K562 (cell line): ENCODE measurements around the gene LATS1. TPM values are rescaled to one million over a fixed set of nuclear protein-coding genes. Genes with fewer than 3 reads are reported as not detected.

Experiments used
- CBX8 ChIP-seq: fragments of 200-600 bp; sonication (generic); IDR thresholded peaks from 2 replicates; pipeline ENCODE4 v1.6.1; 2012; ENCODE audit warnings: borderline replicate concordance, mixed run types, low read depth, mild to moderate bottlenecking, moderate library complexity, mixed read lengths, low read length, control low read depth, inconsistent platforms; ENCODE audit not compliant: poor library complexity, severe bottlenecking; ENCODE audit errors: extremely low read depth
- ETV6 ChIP-seq, 3 experiments: fragments of 150-350 bp in 1 of 3; sonication (generic) in 1 of 3; formaldehyde crosslinking in 1 of 3; IDR thresholded peaks; 2 replicates each; pipeline versions ENCODE4 v1.6.1 to v1.8.0; 2014 to 2022; ENCODE audit warnings: borderline replicate concordance in 2 of 3, low read depth in 2 of 3, antibody characterized with exemption in 1 of 3, low read length in 1 of 3, mild to moderate bottlenecking in 1 of 3, missing genetic modification reagents in 1 of 3
- GATAD2B ChIP-seq: fragments of 450-650 bp; IDR thresholded peaks from 2 replicates; pipeline ENCODE4 v1.6.1; 2017; ENCODE audit warnings: mild to moderate bottlenecking, borderline replicate concordance
- GMEB1 ChIP-seq: fragments of 250-450 bp; sonication (Bioruptor Pico); IDR thresholded peaks from 2 replicates; pipeline ENCODE4 v1.4.0; 2020; ENCODE audit warnings: mild to moderate bottlenecking
- HCFC1 ChIP-seq: IDR thresholded peaks from 2 replicates; pipeline ENCODE4 v1.6.1; 2012; ENCODE audit warnings: low read depth, low read length, improper control_type of control experiment
- HOXB6 ChIP-seq: fragments of 250-450 bp; sonication (Bioruptor Pico); IDR thresholded peaks from 2 replicates; pipeline ENCODE4 v1.5.1; 2022; ENCODE audit warnings: mild to moderate bottlenecking, borderline replicate concordance
- ILF3 ChIP-seq: fragments of 450-650 bp; IDR thresholded peaks from 2 replicates; pipeline ENCODE4 v1.6.1; 2018; ENCODE audit warnings: antibody characterized with exemption, mild to moderate bottlenecking, moderate library complexity, borderline replicate concordance
- JUNB ChIP-seq: fragments of 450-650 bp; formaldehyde crosslinking; conservative IDR thresholded peaks from 2 replicates; pipeline ENCODE4 v1.4.0; 2020; ENCODE audit warnings: mild to moderate bottlenecking
- KLF6 ChIP-seq: fragments of 250-450 bp; sonication (Bioruptor Pico); IDR thresholded peaks from 2 replicates; pipeline ENCODE4 v1.4.0; 2020; ENCODE audit warnings: mild to moderate bottlenecking, moderate library complexity, borderline replicate concordance
- MEIS2 ChIP-seq: fragments of 450-650 bp; IDR thresholded peaks from 2 replicates; pipeline ENCODE4 v1.6.1; 2014; ENCODE audit warnings: mild to moderate bottlenecking; ENCODE audit not compliant: partially characterized antibody
- MYBL2 ChIP-seq, 2 experiments: fragments of 450-650 bp in 1 of 2; sonication (generic) in 1 of 2; formaldehyde crosslinking in 1 of 2; IDR thresholded peaks; 2 replicates each; pipeline versions ENCODE4 v1.6.1 to v1.8.1; 2017 to 2022; ENCODE audit warnings: borderline replicate concordance in 1 of 2, inconsistent platforms in 1 of 2, low read depth in 1 of 2, mild to moderate bottlenecking in 1 of 2, missing genetic modification reagents in 1 of 2, moderate library complexity in 1 of 2
- NCOR1 ChIP-seq: fragments of 450-650 bp; IDR thresholded peaks from 2 replicates; pipeline ENCODE4 v1.6.1; 2016; ENCODE audit warnings: mild to moderate bottlenecking, moderate library complexity
- NR2F6 ChIP-seq: fragments of 450-650 bp; formaldehyde crosslinking; IDR thresholded peaks from 2 replicates; pipeline ENCODE4 v1.4.0; 2020; ENCODE audit warnings: mild to moderate bottlenecking
- POLR3G ChIP-seq: IDR thresholded peaks from 2 replicates; pipeline ENCODE4 v1.6.1; 2011; ENCODE audit not compliant: insufficient read length, insufficient replicate concordance; ENCODE audit errors: extremely low read depth
- PREB ChIP-seq: sonication (generic); formaldehyde crosslinking; IDR thresholded peaks from 2 replicates; pipeline ENCODE4 v1.8.1; 2023; ENCODE audit warnings: mild to moderate bottlenecking, missing genetic modification reagents
- RAD51 ChIP-seq: fragments of 450-650 bp; IDR thresholded peaks from 2 replicates; pipeline ENCODE4 v1.7.1; 2016; ENCODE audit warnings: low read depth, mild to moderate bottlenecking, borderline replicate concordance
- SNAPC5 ChIP-seq: fragments of 250-450 bp; sonication (Bioruptor Pico); IDR thresholded peaks from 2 replicates; pipeline ENCODE4 v1.8.0; 2021; ENCODE audit warnings: moderate library complexity, mild to moderate bottlenecking, inconsistent platforms
- ZBED1 ChIP-seq: IDR thresholded peaks from 2 replicates; pipeline ENCODE4 v1.6.1; 2014
- ZFPM2 ChIP-seq: fragments of 250-450 bp; sonication (Bioruptor Pico); IDR thresholded peaks from 2 replicates; pipeline ENCODE4 v1.5.1; 2022; ENCODE audit warnings: mild to moderate bottlenecking
- ZNF175 ChIP-seq: fragments of 200-800 bp; sonication (Bioruptor generic); IDR thresholded peaks from 2 replicates; pipeline ENCODE4 v1.6.1; 2016; ENCODE audit warnings: low read depth, mild to moderate bottlenecking, missing genetic modification characterization, missing compliant biosample characterization
- ZNF274 ChIP-seq: IDR thresholded peaks from 2 replicates; pipeline ENCODE4 v1.6.1; 2011; ENCODE audit warnings: low read depth, mild to moderate bottlenecking, low read length, moderate library complexity, borderline replicate concordance
- polyA plus RNA-seq, 8 experiments: library from polyadenylated mRNA; depleted of rRNA in 4 of 8; stranded (reverse) in 5 of 8; unstranded in 3 of 8; fragments of >200 nt; fragmentation: Nextera tagmentation in 2 of 8; fragmentation: Illumina TruSeq in 1 of 8; extraction: Ambion mirVana in 2 of 8; extraction: Trizol in 1 of 8; gene quantifications; 2 replicates each; pipeline versions ENCODE4 v1.2.1 to v1.2.3, GENCODE V29; 2011 to 2014; ENCODE audit warnings: inconsistent platforms in 1 of 8, missing spikeins in 1 of 8
- total RNA-seq, 7 experiments: library from RNA; depleted of rRNA in 6 of 7; stranded (reverse); fragments of >200 nt in 6 of 7; fragmentation: Illumina TruSeq in 2 of 7; extraction: Trizol in 2 of 7; gene quantifications; 2 replicates each; pipeline versions ENCODE4 v1.2.1 to v1.2.3, GENCODE V29; 2011 to 2021; ENCODE audit warnings: low replicate concordance in 1 of 7
- TF ChIP-seq, protein P1 (sequence below): sonication (generic); formaldehyde crosslinking; IDR thresholded peaks from 2 replicates; pipeline ENCODE4 v1.8.0; 2023; ENCODE audit warnings: mild to moderate bottlenecking, missing genetic modification reagents

Gene LATS1
- total and polyA plus RNA-seq, 9 of the 15 experiments (the other 6 are each of a cell fraction or from before 2014, with no cell fraction given): 5.0 to 36.3 (median 18.4) TPM

GRCh38 chr6:149746147-149746946 lies 28.4 kb upstream of the LATS1 start, which contains the start of gene NUP43 (continued):
- no peak for TF ChIP-seq CBX8
- TF ChIP-seq GMEB1 (CRISPR knock-in tag): 0 out of 2 replicates have a peak, but pooled peaks have one; percentile 3
- peak; percentile 13; the same call in 1 of the 2 replicates for TF ChIP-seq RAD51
- TF ChIP-seq NR2F6 (CRISPR knock-in tag): 0 out of 2 replicates have a peak, but pooled peaks have one; percentile 59
- no peak for TF ChIP-seq ZNF175 (CRISPR knock-in tag)
- no peak for TF ChIP-seq KLF6 (CRISPR knock-in tag)
- peak; percentile 2 for TF ChIP-seq MEIS2
- no peak for TF ChIP-seq JUNB
- TF ChIP-seq SNAPC5 (CRISPR knock-in tag): no peak
- 0 out of 2 replicates have a peak, but pooled peaks have one; percentile 74 for TF ChIP-seq ZBED1
- peak; percentile 73 for TF ChIP-seq HCFC1
- TF ChIP-seq NCOR1: no peak
- TF ChIP-seq ZFPM2: no peak
- TF ChIP-seq ETV6 (IDR thresholded peaks at IDR 0.05; ENCODE audit: borderline replicate concordance in 1 of 2, low read depth in 2 of 2, low read length in 1 of 2): no peak
- no peak for TF ChIP-seq ETV6 (CRISPR knock-in tag; IDR thresholded peaks at IDR 0.05; ENCODE audit: borderline replicate concordance)
- TF ChIP-seq HOXB6 (CRISPR knock-in tag): no peak
- TF ChIP-seq ILF3: no peak
- peak; percentile 83; the same call in 1 of the 2 replicates for TF ChIP-seq PREB (CRISPR knock-in tag)
- TF ChIP-seq, protein P1, sequence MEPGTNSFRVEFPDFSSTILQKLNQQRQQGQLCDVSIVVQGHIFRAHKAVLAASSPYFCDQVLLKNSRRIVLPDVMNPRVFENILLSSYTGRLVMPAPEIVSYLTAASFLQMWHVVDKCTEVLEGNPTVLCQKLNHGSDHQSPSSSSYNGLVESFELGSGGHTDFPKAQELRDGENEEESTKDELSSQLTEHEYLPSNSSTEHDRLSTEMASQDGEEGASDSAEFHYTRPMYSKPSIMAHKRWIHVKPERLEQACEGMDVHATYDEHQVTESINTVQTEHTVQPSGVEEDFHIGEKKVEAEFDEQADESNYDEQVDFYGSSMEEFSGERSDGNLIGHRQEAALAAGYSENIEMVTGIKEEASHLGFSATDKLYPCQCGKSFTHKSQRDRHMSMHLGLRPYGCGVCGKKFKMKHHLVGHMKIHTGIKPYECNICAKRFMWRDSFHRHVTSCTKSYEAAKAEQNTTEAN: no peak
- no peak for TF ChIP-seq POLR3G
- TF ChIP-seq ZNF274: no peak
- no peak; the same call in 1 of the 2 replicates for TF ChIP-seq MYBL2 (IDR thresholded peaks at IDR 0.05; ENCODE audit: low read depth)
- TF ChIP-seq MYBL2 (CRISPR knock-in tag; IDR thresholded peaks at IDR 0.05; ENCODE audit: borderline replicate concordance): no peak
- no peak for TF ChIP-seq GATAD2B
